Osteocyte (in vitro differentiated cells): ENCODE results near the gene GRM4. TPM values are rescaled to one million over a fixed set of nuclear protein-coding genes. Genes with fewer than 3 reads are reported as not detected.

Source experiments
- DNase-seq: peaks from one replicate; pipeline ENCODE4 v3.0.0; 2021; ENCODE audit warnings: mixed read lengths; ENCODE audit not compliant: unreplicated experiment; ENCODE audit errors: extremely low spot score
- H3K27ac Mint-ChIP-seq: one replicate; pipeline ENCODE4 v1.8.0; 2021; ENCODE audit warnings: mild to moderate bottlenecking, mixed read lengths; ENCODE audit not compliant: unreplicated experiment
- H3K27me3 Mint-ChIP-seq: one replicate; pipeline ENCODE4 v1.8.0; 2021; ENCODE audit warnings: mixed read lengths; ENCODE audit not compliant: unreplicated experiment
- H3K36me3 Mint-ChIP-seq: one replicate; pipeline ENCODE4 v1.8.0; 2021; ENCODE audit warnings: mixed read lengths; ENCODE audit not compliant: unreplicated experiment
- H3K4me1 Mint-ChIP-seq: one replicate; pipeline ENCODE4 v1.8.0; 2021; ENCODE audit warnings: mixed read lengths; ENCODE audit not compliant: unreplicated experiment
- H3K4me3 Mint-ChIP-seq: one replicate; pipeline ENCODE4 v1.8.0; 2021; ENCODE audit warnings: mild to moderate bottlenecking, moderate library complexity, mixed read lengths; ENCODE audit not compliant: unreplicated experiment
- H3K9me3 Mint-ChIP-seq: one replicate; pipeline ENCODE4 v1.8.0; 2021; ENCODE audit warnings: mixed read lengths; ENCODE audit not compliant: unreplicated experiment
- CTCF ChIP-seq: fragments of 200-600 bp; sonication (generic); IDR thresholded peaks from 2 replicates; pipeline ENCODE4 v1.5.0; 2021; ENCODE audit warnings: antibody characterized with exemption, mild to moderate bottlenecking, moderate library complexity
- total RNA-seq: library from RNA; stranded (reverse); gene quantifications from 2 replicates; pipeline ENCODE4 v1.2.1, GENCODE V29; 2021

Gene GRM4
- total RNA-seq, 1 donor from 2014 or later: 0.40 TPM

GRCh38 chr6:33998660-33999059 lies 147.2 kb downstream of the GRM4 start:
- peaks cover 50% of the 10 kb centered on the region for H3K27me3 Mint-ChIP-seq
- no peak for DNase-seq
- no peak for TF ChIP-seq CTCF
- no peaks in the 10 kb centered on the region for H3K4me1 Mint-ChIP-seq
- H3K27ac Mint-ChIP-seq: no peak overlapping the region
- H3K36me3 Mint-ChIP-seq: peaks cover 2% of the 10 kb centered on the region
- peaks cover 11% of the 10 kb centered on the region for H3K9me3 Mint-ChIP-seq
- H3K4me3 Mint-ChIP-seq: no peak overlapping the region

- peaks cover 2% of the 10 kb centered on the region for H3K36me3 Mint-ChIP-seq
- H3K27me3 Mint-ChIP-seq: peaks cover 52% of the 10 kb centered on the region
- H3K4me1 Mint-ChIP-seq: no peaks in the 10 kb centered on the region
- TF ChIP-seq CTCF: no peak
- no peak overlapping the region for H3K4me3 Mint-ChIP-seq
- DNase-seq: no peak
- no peak overlapping the region for H3K27ac Mint-ChIP-seq
- H3K9me3 Mint-ChIP-seq: peaks cover 11% of the 10 kb centered on the region
Observed at GRCh38 chr6:33997265-33997664, 148.6 kb downstream of the GRM4 start.

- no peak for TF ChIP-seq CTCF
- peaks cover 2% of the 10 kb centered on the region for H3K36me3 Mint-ChIP-seq
- no peak overlapping the region for H3K27ac Mint-ChIP-seq
- no peaks in the 10 kb centered on the region for H3K4me1 Mint-ChIP-seq
- H3K9me3 Mint-ChIP-seq: peaks cover 11% of the 10 kb centered on the region
- DNase-seq: no peak
- H3K27me3 Mint-ChIP-seq: peaks cover 54% of the 10 kb centered on the region
- H3K4me3 Mint-ChIP-seq: no peak overlapping the region
Observed at GRCh38 chr6:33996120-33996475, 149.8 kb downstream of the GRM4 start.

GRCh38 chr6:33995309-33996119 lies 150.4 kb downstream of the GRM4 start:
- H3K36me3 Mint-ChIP-seq: peaks cover 2% of the 10 kb centered on the region
- H3K27ac Mint-ChIP-seq: no peak overlapping the region
- H3K9me3 Mint-ChIP-seq: peaks cover 11% of the 10 kb centered on the region
- H3K4me3 Mint-ChIP-seq: no peak overlapping the region
- no peak for TF ChIP-seq CTCF
- H3K4me1 Mint-ChIP-seq: no peaks in the 10 kb centered on the region
- H3K27me3 Mint-ChIP-seq: peaks cover 58% of the 10 kb centered on the region
- DNase-seq: no peak

- Mint-ChIP-seq H3K4me3 (no peak overlapping the region), H3K36me3 (peaks cover 2% of the 10 kb centered on the region), H3K27me3 (peaks cover 55% of the 10 kb centered on the region), H3K27ac (no peak overlapping the region), H3K4me1 (no peaks in the 10 kb centered on the region), H3K9me3 (peaks cover 11% of the 10 kb centered on the region)
- no peak for TF ChIP-seq CTCF
- DNase-seq: no peak
Observed at GRCh38 chr6:33994472-33995308, 151.2 kb downstream of the GRM4 start.
